GM12891 (cell line): ENCODE data around the gene UBE2J2.

Experiments
- DNase-seq: peaks from one replicate; pipeline ENCODE4 v3.0.0; 2011; ENCODE audit warnings: low spot score; ENCODE audit not compliant: insufficient read length
- FAIRE-seq: peaks from 2 replicates; lab custom pipeline; 2011; peaks lifted over from hg19 to GRCh38; lab: Jason Lieb, UNC
- PAX5 ChIP-seq: IDR thresholded peaks from 2 replicates; pipeline ENCODE4 v1.6.1; 2011; ENCODE audit warnings: low read length, moderate library complexity, mild to moderate bottlenecking; ENCODE audit not compliant: insufficient read depth, severe bottlenecking
- POLR2A ChIP-seq: IDR thresholded peaks from 2 replicates; pipeline ENCODE4 v1.6.1; 2011; ENCODE audit warnings: low read depth, low read length, control low read depth
- POLR2AphosphoS5 ChIP-seq: IDR thresholded peaks from 2 replicates; pipeline ENCODE4 v1.6.1; 2011; ENCODE audit warnings: low read depth, low read length, control low read depth
- POU2F2 ChIP-seq: IDR thresholded peaks from 2 replicates; pipeline ENCODE4 v1.6.1; 2011; ENCODE audit warnings: low read depth, mild to moderate bottlenecking, control low read depth, low read length, moderate library complexity
- SPI1 ChIP-seq: IDR thresholded peaks from 2 replicates; pipeline ENCODE4 v1.6.1; 2011; ENCODE audit warnings: low read depth, low read length, control low read depth
- TAF1 ChIP-seq: IDR thresholded peaks from 2 replicates; pipeline ENCODE4 v1.6.1; 2011; ENCODE audit warnings: low read depth, low read length, control low read depth

UBE2J2 gene

GRCh38 chr1:1241588-1242219 lies 31.9 kb downstream of the UBE2J2 start:
- DNase-seq (no peak), FAIRE-seq (no peak)
- TF ChIP-seq POLR2AphosphoS5 (no peak), SPI1 (no peak), POU2F2 (no peak), PAX5 (no peak), TAF1 (no peak)

GRCh38 chr1:1240822-1241587 lies 32.6 kb downstream of the UBE2J2 start:
- TF ChIP-seq POU2F2 (no peak), SPI1 (no peak), PAX5 (no peak), POLR2A (no peak), POLR2AphosphoS5 (no peak)
- no peak for FAIRE-seq
- DNase-seq: no peak

- no peak for FAIRE-seq
- no peak for TF ChIP-seq SPI1
- TF ChIP-seq POU2F2: no peak
- no peak for TF ChIP-seq PAX5
- no peak for TF ChIP-seq TAF1
- no peak for TF ChIP-seq POLR2A
- TF ChIP-seq POLR2AphosphoS5: no peak
Measured at GRCh38 chr1:1240348-1240732, 33.3 kb downstream of the UBE2J2 start.

GRCh38 chr1:1239614-1240347 lies 33.9 kb downstream of the UBE2J2 start:
- FAIRE-seq: no peak
- no peak for TF ChIP-seq POU2F2
- no peak for TF ChIP-seq PAX5
- TF ChIP-seq TAF1: no peak
- TF ChIP-seq POLR2A: no peak
- no peak for TF ChIP-seq SPI1
- TF ChIP-seq POLR2AphosphoS5: no peak
- DNase-seq: no peak

More at GRCh38 chr1:1240348-1240732, 33.3 kb downstream of the UBE2J2 start:
- no peak for DNase-seq

- TF ChIP-seq POLR2AphosphoS5: no peak
- TF ChIP-seq POU2F2: no peak
- no peak for DNase-seq
- no peak for FAIRE-seq
Measured at GRCh38 chr1:1239227-1239613, 34.4 kb downstream of the UBE2J2 start.

GRCh38 chr1:1238702-1239178 lies 34.9 kb downstream of the UBE2J2 start:
- DNase-seq: no peak
- TF ChIP-seq SPI1 (no peak), POLR2A (no peak), PAX5 (no peak), POLR2AphosphoS5 (no peak), TAF1 (no peak), POU2F2 (no peak)
- no peak for FAIRE-seq

GRCh38 chr1:1237874-1238701 lies 35.6 kb downstream of the UBE2J2 start:
- FAIRE-seq (no peak), DNase-seq (no peak)
- TF ChIP-seq POLR2AphosphoS5: no peak
- TF ChIP-seq TAF1: no peak
- TF ChIP-seq POU2F2: no peak
- no peak for TF ChIP-seq SPI1
- no peak for TF ChIP-seq POLR2A
- no peak for TF ChIP-seq PAX5

- TF ChIP-seq POLR2AphosphoS5: no peak
- TF ChIP-seq TAF1: no peak
- no peak for TF ChIP-seq SPI1
- no peak for TF ChIP-seq POLR2A
- no peak for TF ChIP-seq POU2F2
- TF ChIP-seq PAX5: no peak
- no peak for DNase-seq
- FAIRE-seq: no peak
Measured at GRCh38 chr1:1236945-1237873, 36.4 kb downstream of the UBE2J2 start.
